D341Med (cell line): Measurements from ENCODE around the gene OR5K1.

Source experiments
- DNase-seq: peaks from one replicate; pipeline ENCODE4 v3.0.0; 2012; ENCODE audit warnings: low spot score

Gene OR5K1

GRCh38 chr3:98514948-98515347, 51.9 kb downstream of the OR5K1 start:
- DNase-seq = no peak

- DNase-seq = no peak
Measured at GRCh38 chr3:98518816-98519215, 55.8 kb downstream of the OR5K1 start.

- DNase-seq = no peak
Measured at GRCh38 chr3:98519351-98519750, 56.4 kb downstream of the OR5K1 start.

- peak; percentile 45 for DNase-seq
Measured at GRCh38 chr3:98521897-98522543, 59.0 kb downstream of the OR5K1 start.
